ENCODE measurements around the gene DUSP2. TPM values are rescaled to one million over a fixed set of nuclear protein-coding genes. Genes with fewer than 3 reads are reported as not detected.

DUSP2 gene
- total RNA-seq, 4 donors from 2014 or later: 2.2 to 8.4 (median 2.4) TPM

DNA sequence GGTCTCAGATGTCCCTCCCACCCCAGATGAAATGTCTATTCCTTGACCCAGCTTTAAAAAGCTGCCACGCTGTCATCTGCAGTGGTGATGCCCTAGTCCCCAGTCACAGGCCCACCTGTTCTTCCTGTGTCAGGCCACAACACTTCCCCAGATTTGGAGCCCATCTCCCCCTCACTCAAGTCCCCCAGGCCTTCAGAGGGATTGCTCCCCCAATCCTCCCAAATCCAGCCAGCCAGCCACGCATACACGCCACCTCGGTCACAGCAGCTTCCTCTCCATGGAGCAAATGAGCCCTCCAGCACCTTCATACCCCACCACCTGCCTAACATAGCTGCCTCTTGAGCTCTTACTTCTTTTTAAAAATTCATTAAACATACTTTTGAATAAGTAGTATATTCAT is 14.8 kb downstream of the DUSP2 start:
- H3K36me3 ChIP-seq: no peaks in the 10 kb centered on the region
- H3K27ac ChIP-seq: no peak overlapping the region
- intact Hi-C loops (cut with DNase I): no loop called here
- DNase-seq: no peak
- H3K4me1 ChIP-seq: no peaks in the 10 kb centered on the region
- no peaks in the 10 kb centered on the region for H3K9me3 ChIP-seq
- no peaks in the 10 kb centered on the region for H3K27me3 ChIP-seq
- 92 to 93% methylated on average over 4 of the region's 4 CpGs for WGBS, 2 donors
- H3K4me3 ChIP-seq (replicated peaks in 1 of 3): no peak overlapping the region
- TF ChIP-seq, protein P1, sequence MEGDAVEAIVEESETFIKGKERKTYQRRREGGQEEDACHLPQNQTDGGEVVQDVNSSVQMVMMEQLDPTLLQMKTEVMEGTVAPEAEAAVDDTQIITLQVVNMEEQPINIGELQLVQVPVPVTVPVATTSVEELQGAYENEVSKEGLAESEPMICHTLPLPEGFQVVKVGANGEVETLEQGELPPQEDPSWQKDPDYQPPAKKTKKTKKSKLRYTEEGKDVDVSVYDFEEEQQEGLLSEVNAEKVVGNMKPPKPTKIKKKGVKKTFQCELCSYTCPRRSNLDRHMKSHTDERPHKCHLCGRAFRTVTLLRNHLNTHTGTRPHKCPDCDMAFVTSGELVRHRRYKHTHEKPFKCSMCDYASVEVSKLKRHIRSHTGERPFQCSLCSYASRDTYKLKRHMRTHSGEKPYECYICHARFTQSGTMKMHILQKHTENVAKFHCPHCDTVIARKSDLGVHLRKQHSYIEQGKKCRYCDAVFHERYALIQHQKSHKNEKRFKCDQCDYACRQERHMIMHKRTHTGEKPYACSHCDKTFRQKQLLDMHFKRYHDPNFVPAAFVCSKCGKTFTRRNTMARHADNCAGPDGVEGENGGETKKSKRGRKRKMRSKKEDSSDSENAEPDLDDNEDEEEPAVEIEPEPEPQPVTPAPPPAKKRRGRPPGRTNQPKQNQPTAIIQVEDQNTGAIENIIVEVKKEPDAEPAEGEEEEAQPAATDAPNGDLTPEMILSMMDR (IDR thresholded peaks at IDR 0.05): no peak
- no peak for TF ChIP-seq POLR2A (IDR thresholded peaks at IDR 0.05)

DNA sequence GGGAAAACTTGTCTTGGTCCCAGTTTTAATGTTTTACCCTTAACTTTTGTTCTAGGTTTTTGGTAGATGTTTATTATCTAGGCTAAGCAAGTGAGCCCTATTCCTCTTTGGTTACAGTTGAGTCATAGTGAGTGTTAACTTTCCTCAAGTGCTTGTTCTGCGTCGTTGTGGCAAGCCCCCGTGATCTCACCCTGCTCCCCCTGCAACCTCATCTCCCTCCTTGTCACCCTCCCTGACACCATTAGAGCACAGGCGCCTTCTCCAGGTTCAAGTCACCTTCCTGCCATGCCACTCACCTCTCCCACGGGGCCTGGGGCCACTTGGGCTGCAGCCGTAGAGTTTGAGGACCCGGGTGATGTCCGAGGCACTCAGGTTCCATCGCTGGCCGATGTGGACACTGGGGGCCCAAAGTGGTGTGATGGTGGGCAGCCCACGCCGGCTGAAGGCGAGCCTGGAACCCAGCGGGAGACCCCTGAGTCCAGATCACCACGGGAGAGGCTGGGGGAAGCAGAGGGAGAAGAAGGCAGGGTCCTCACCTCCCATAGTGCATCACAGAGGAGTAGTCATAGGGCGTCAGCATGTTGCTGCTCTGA is 15.6 kb downstream of the DUSP2 start:
- no peak overlapping the region for H3K4me3 ChIP-seq (replicated peaks in 1 of 3)
- H3K4me1 ChIP-seq: no peaks in the 10 kb centered on the region
- H3K9me3 ChIP-seq: no peaks in the 10 kb centered on the region
- no peak for DNase-seq
- no peaks in the 10 kb centered on the region for H3K36me3 ChIP-seq
- TF ChIP-seq, protein P1 (IDR thresholded peaks at IDR 0.05): no peak
- no peak for TF ChIP-seq POLR2A (IDR thresholded peaks at IDR 0.05)
- intact Hi-C loops (cut with DNase I): no loop called here
- 72 to 81% methylated on average over 16 of the region's 16 CpGs for WGBS, 2 donors
- no peaks in the 10 kb centered on the region for H3K27me3 ChIP-seq
- H3K27ac ChIP-seq: no peak overlapping the region

DNA sequence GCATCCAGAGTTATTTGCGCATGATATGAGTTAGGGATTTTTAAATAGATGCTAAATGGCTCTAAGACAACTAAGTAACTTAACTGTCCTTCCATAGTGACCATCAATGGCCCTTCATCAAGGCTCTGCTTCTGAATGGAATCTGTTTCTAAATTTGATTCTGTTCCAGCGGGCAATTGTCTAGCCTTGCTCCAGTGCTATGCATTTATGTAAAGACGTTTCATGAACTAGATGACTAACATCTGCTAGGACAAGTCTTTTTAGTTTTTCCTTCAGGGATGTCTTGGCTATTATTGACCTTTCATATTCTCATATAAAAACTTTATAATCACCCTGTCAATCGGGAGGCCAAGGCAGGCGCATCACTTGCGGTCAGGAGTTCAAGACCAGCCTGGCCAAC is 16.8 kb downstream of the DUSP2 start:
- intact Hi-C loops (cut with DNase I): no loop called here

DNA sequence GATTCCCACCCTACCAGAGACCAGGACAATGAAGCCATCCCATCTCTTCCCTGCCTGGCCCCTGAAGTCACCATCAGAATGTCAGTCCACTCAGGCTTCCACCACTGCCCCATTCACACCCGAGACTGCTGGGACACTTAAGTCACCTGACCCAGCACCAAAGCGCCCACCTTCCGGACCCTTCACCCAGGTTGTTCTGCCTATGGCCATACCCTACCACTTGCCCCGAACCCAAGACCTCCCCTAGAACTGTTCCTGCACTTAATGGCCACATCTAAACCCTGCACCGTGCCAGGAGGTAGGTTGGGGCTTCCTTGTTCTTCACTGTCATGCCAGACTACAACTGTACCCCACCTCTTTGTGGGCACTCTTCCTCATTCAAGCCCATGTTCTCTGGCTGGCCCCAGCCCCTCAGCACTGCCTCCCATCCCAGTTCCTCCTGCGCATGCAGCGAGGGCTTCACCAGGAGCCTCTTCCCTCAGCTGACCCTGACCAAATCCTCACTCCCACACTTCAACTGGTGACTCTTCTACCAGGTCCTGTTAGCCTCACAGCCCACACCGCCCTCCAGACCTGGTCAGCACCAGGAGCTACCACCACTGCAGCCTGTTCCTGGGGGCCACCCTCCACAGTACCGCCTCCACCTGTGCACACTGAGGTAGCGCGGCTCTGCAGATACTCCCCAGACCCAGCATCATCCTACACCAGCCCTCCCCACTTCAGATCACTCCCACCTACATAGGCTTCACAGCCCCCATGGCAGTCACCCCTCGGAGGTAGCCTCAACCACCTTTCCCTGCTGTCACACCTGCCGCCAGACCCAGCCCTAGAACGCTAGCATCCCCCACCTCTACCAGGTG is 20.6 kb downstream of the DUSP2 start:
- Histone ChIP-seq H3K27me3 (no peaks in the 10 kb centered on the region), H3K27ac (no peak overlapping the region), H3K36me3 (no peaks in the 10 kb centered on the region), H3K4me3 (replicated peaks in 1 of 3) (no peak overlapping the region), H3K9me3 (no peaks in the 10 kb centered on the region), H3K4me1 (no peaks in the 10 kb centered on the region)
- intact Hi-C loops (cut with DNase I): no loop called here
- no peak for DNase-seq
- TF ChIP-seq, protein P1 (IDR thresholded peaks at IDR 0.05): no peak
- no peak for TF ChIP-seq POLR2A (IDR thresholded peaks at IDR 0.05)
- 89 to 93% methylated on average over 14 of the region's 14 CpGs for WGBS, 2 donors

More for the DNA sequence above, 16.8 kb downstream of the DUSP2 start:
- no peaks in the 10 kb centered on the region for H3K27me3 ChIP-seq
- TF ChIP-seq, protein P1 (IDR thresholded peaks at IDR 0.05): no peak
- no peak for TF ChIP-seq POLR2A (IDR thresholded peaks at IDR 0.05)
- H3K9me3 ChIP-seq: no peaks in the 10 kb centered on the region
- DNase-seq: no peak
- 91 to 93% methylated on average over 6 of the region's 6 CpGs for WGBS, 2 donors
- no peak overlapping the region for H3K4me3 ChIP-seq (replicated peaks in 1 of 3)
- H3K36me3 ChIP-seq: no peaks in the 10 kb centered on the region
- no peak overlapping the region for H3K27ac ChIP-seq
- H3K4me1 ChIP-seq: no peaks in the 10 kb centered on the region

DNA sequence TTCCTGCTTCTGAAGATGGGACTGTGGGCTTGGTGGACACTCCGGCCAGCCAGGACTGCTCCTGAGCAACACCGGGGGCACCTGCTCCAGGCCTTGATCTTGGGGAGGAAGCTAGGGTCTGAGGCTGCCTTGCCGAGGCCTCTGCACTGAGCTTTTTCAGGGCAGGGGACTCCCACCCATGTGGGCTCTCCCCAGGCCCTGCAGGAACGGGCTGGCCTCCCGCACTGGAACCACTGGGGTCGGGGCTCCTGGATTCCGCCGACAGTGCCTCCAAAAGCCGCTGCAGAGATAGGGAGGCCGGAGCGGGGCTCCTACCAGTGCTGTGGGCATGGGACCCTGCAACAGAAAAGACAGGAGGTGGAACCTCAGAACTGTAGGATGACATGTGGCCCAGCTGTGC is 21.3 kb downstream of the DUSP2 start:
- Histone ChIP-seq H3K27ac (no peak overlapping the region), H3K9me3 (no peaks in the 10 kb centered on the region), H3K4me1 (no peaks in the 10 kb centered on the region), H3K36me3 (no peaks in the 10 kb centered on the region), H3K4me3 (replicated peaks in 1 of 3) (no peak overlapping the region), H3K27me3 (no peaks in the 10 kb centered on the region)
- WGBS, 2 donors: 92 to 95% methylated on average over 8 to 9 of the region's 11 CpGs
- intact Hi-C loops (cut with DNase I): no loop called here
- TF ChIP-seq POLR2A (IDR thresholded peaks at IDR 0.05): no peak
- TF ChIP-seq, protein P1 (IDR thresholded peaks at IDR 0.05): no peak
- no peak for DNase-seq

All from thyroid gland (tissue), 4 donors.